Stimulated activated naive CD8-positive, alpha-beta T cell treated with anti-CD3 and anti-CD28 coated beads, Interleukin-15, Interleukin-2, amounts not matched to agents 100 U/mL and 50 U/mL, for 24 hours (primary cell): ENCODE measurements around the gene COL20A1.

ENCODE experiments used
- ATAC-seq: fragments of 150-1000 bp; cut with Tn5 transposase; one replicate; pipeline ENCODE4 v1.10.0; 2021
- DNase-seq: peaks from one replicate; pipeline ENCODE4 v3.0.0; 2021

Gene COL20A1

DNA sequence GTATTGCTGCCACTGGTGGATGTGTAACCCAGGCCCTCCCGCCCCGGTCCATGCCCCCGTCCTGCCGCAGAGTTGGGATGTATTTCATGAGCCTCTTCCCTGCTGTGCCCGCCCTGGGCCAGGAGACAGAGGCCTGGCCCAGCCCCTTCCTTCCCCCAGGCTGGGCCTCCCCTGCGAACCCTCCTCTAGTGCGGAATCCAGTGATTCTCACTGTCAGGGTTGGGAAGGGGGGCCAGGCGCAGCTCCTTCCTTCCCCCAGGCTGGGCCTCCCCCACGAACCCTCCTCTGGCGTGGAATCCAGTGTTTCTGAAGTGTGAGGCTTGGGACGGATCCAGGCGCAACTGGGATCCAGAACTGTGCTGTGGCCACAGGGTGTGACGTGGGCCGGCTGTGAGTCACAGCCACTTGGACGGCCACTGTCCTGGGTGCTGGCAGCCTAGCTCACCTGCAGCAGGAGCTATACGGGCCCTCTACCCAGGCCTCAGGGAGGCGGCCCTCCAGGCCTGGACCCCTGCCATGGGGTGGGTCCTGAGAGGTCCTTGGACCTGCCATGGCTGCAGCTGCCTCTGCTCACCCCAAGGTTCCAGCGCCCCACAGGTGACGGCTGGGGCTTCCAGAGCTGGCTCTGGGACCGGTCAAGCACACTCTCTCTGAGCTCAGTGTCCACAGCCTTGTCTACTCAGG lies 28.3 kb downstream of the COL20A1 start:
- DNase-seq (no peak), ATAC-seq (no peak)

DNA sequence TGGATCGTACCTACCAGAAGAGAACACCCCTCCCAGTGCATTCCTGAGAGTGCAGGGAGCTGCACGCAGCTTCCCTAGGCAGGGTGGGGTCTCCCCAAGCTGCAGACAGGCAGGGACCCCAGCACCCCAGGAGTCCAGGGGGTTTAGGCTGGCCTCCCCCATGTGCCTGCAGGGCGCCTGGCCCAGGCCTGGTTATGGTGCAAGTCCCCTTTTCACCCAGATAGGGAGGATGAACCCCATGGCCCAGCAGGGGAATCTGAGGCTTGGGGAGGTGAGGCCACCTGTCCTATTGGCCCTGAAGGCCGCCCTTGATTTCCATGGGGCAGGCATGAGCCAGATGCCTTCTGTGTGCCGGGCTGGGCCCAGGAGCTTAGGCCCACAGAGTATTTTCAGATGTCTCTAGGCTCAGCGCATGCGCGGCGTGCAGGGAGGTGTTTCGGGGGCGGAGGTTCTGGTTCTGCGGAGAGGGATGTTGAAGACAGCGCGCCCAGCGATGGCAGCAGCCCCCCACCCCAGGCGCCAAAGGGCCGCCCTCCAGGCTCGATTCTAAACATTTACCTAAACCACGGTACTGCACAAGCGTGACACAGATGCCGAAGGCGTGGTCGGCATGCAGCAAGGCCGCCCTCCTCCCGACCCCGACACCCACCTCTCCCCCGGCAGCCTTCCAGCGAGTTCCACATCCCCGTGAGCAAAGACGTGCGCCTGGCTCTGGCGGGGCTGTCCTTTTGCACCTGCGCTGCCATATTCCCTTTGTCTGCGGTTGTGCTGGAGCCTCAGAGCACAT lies 29.4 kb downstream of the COL20A1 start:
- ATAC-seq, result no peak

DNA sequence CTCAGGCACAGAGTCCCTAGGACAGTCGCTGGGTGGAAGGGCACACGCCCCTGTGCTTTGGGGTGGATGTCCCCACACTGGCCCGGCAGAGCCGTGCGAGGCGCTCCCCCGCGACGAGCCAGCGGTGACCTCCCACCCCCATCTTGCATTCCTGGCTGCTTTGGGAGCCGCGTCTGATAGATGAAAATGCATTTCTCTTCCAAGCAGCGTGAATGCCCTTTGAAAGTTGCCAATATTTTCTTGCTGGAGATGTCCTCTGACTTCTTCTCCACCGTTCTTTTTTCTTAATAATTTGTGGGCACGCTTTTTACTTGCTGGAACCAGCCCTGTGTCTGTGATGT lies 29.9 kb downstream of the COL20A1 start:
- ATAC-seq, result no peak
- DNase-seq, result no peak

More for the DNA sequence above, 29.4 kb downstream of the COL20A1 start:
- no peak for DNase-seq

DNA sequence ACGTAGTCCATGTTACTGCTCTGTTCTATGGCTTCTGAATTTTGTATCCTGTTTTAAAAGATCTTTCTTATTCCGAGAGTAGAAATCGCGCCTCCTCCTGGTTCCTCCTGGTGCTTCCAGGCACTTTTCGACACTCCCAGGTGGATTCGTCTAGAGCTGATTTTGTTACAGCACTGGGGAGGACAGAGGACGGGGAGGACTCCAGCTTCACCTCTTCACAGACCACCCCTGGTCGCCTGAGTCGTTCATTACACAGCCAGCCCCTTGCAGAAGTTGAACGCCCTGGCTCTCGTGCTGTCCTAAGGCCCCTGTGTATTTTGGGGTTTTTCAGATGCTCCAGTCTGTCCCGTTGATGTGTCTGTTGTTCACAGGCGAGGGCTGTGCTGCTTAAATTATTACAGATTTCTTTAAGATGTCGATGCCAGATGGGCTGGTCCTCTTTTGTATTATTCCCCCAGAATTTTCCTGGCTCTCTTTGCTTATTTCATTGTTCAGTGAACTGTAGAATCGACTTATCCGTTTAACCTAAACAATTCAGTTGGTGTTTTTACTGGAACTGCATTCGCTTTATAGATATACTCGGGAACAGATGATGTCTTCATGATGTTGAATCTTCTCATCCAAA lies 30.5 kb downstream of the COL20A1 start:
- no peak for ATAC-seq
- DNase-seq, result no peak

DNA sequence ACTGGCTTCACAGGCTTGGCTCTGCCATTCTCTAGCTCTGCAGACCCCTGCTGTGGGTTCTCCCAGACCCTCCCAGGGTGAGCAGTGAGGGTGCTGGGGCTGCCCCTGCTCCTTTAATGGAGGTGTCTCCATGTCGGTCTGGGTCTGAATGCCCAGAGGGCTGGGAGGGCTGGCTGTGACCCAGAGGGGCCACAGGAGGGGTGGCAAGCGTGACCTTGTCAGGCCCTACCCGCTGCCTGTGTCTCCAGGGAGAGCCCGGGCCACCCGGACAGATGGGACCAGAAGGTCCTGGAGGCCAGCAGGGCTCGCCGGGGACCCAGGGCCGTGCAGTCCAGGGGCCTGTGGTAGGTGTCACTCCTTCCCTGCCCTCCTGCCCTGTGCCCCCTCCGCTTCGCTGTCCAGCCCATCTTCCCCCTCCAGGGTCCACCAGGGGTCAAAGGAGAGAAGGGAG lies 32.1 kb downstream of the COL20A1 start:
- ATAC-seq, result no peak
- no peak for DNase-seq

DNA sequence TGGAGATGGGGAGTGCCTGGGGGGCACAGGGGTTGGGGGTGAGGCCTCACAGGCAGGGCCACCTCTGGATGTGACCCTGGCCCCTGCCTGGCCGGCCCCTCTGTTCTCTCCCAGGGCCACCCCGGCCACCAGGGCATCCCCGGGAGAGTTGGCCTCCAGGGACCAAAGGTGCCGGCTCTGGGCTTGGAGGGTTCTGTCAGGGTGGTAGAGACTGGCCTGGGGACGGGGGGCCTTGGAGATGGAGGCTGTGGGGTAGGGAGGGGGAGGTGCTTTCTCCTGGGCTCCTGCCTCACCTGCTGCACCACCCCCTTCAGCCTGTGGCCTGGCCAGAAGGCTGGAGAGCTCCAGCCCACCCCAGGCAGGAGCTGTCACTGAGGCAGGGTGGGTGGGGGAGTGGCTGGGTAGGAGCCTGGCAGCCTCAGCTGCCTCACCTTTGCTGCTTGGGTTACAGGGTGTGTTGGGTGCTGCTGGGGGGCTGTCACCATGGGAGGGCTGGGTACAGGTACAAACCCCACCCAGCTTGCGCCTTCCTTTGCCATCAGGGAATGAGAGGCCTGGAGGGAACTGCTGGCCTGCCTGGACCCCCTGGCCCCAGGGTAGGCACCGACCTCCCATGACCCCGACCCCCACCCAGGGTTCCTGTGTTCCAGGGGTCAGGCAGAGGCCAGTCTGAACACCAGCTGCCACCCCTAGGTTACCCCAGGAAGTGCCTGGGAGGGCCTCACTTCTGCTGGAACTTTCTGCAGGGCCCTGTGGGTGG lies 32.7 kb downstream of the COL20A1 start:
- no peak for ATAC-seq
- no peak for DNase-seq

DNA sequence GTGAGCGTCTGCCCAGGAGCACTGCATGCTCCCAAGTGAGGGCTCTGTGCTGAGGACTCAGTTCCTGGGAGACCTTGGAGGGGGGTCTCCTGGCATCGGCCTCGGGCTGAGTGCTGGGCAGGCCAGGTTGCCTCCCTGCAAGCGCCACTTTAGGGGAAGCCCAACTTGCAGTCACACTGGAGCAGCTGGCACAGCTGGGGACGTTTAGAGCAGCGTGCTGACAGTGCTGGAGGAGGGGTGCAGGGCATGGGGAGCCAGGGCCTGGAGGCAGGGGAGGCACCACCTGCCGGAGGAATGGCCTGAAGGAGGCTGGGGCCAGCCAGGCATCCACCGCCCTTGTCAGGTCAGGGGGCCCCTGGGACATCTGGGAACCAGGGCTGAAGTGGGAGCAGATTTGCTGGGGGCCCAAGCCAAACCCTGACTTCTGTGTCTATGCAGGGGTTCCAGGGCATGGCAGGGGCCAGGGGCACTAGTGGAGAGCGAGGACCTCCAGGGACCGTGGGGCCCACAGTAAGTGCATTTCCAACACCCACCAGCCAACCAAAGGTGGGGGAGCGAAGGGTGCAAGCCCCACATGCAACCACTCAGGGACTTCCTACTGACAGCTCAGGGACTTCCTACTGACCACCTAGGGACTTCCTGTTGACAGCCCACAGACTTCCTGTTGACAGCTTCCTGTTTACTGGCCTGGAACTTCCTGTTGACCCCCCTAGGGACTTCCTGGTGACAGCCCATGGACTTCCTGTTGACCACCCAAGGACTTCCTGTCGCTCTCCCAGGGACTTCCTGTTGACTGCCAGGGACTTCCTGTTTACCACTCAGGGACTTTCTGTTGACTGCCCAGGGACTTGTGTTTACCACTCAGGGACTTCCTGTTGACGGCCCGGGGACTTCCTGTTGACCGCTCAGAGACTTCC lies 33.6 kb downstream of the COL20A1 start:
- no peak for DNase-seq
- no peak for ATAC-seq

DNA sequence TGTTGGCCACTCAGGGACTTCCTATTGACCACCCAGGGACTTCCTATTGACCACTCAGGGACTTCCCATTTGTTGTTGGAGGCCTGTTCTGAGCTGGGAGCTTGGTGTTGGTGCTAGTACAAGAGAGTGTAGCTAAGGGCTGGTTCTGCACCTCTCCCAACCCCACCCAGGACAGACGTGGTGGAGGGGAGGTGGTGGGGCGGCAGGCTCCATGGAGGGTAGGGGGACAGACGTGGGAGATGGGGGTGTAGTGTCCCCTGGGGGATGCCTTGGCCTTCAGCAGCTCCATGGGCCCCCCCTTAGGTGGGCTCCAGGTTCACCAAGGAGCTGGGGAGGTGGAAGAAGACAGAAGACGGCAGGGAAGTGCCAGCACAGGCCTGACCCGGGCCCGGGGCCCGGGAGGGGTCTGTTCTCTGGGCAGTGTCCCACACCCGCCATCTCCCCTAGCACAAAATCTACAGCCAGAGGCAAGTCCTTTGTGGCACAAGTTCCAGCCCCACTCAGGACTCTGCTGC lies 34.3 kb downstream of the COL20A1 start:
- ATAC-seq, result no peak
- no peak for DNase-seq

DNA sequence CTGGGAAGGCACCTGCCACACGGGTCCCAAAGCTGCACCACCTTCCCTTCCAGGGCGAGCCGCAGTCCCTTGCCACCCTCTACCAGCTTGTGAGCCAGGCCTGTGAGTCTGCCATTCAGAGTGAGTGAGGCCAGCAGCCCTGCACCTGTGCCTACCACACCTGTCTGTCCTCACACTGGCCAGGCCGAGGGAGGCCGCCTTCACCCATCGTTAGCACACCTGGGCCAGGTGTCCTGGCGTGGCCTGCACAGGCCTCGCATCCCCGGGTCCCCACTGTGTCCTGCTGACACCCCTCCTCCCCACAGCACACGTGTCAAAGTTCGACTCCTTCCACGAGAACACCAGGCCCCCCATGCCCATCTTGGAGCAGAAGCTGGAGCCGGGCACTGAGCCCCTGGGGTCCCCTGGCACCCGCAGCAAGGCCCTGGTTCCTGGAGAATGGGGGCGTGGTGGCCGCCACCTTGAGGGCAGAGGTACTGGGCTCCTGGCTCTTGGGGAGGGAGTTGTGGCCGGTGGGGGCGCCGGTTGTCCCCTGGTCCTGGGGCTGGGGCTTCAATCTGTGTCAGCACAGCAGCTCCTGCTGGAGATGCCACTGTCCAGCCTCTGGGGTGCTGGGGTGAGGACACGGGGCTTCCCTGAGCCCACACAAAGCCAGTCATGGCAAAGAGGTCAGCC lies 35.2 kb downstream of the COL20A1 start:
- ATAC-seq, result no peak
- DNase-seq, result no peak

DNA sequence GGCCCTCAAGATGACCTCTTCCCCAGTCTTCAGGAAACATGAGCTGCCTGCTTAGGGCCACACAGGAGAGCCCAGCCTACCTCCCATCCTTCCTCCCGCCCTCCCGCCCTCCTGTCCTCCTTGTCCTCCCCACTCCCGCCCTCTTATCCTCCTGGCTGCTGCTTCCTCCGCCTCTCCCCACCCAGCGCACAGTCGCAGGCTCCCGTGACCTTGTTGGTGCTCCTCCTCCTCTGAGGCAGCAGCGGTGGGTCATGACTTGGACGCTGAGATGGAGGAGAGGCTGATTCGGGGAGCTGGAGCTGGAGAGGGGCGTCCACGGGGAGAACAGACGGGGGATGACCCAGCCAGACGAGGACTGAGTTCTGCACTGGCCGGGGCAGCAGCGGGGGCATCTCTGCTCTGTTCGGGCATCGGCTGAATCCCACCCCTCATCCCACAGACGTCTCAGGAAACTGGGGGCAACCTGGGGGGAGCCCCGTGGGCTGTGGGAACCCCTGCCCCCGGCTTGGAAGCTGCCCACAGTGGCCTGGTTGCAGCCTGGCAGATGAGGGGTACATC lies 35.8 kb downstream of the COL20A1 start:
- no peak for ATAC-seq
- no peak for DNase-seq

DNA sequence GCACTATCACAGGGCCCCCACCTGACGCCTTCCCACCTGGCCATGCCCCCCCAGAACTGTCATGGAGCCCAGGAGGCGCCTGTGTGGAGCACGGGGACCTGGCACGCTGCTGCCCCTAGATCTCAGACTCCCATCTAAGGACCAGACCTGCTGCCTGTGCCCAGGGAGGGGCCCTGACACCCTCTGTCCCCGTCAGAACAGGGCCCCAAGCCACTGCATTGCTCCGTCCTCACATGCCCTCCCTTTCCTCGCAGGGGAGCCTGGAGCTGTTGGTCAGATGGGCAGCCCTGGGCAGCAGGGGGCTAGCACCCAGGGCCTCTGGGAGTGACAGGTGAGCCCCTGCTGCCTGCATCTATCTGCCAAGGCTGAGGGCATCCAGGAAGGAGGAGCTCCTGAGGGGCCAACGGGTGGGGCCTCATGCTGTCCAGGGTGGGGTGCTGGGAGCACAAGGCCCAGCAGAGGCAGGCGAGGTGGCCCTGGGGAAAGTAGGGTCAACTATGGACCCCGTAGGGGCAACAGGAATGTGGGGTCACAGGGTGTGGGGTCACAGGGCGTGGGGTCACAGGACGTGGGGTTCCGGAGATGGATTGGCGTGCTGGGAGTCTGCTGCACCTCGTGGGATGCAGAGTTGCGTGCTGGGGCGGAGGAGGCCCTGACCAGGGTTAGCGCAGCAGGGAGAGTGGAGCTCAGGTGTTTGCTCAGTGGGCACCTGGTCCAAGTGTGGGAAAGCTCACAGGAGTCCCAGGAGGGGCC lies 36.5 kb downstream of the COL20A1 start:
- DNase-seq (no peak), ATAC-seq (peak; percentile 6)

DNA sequence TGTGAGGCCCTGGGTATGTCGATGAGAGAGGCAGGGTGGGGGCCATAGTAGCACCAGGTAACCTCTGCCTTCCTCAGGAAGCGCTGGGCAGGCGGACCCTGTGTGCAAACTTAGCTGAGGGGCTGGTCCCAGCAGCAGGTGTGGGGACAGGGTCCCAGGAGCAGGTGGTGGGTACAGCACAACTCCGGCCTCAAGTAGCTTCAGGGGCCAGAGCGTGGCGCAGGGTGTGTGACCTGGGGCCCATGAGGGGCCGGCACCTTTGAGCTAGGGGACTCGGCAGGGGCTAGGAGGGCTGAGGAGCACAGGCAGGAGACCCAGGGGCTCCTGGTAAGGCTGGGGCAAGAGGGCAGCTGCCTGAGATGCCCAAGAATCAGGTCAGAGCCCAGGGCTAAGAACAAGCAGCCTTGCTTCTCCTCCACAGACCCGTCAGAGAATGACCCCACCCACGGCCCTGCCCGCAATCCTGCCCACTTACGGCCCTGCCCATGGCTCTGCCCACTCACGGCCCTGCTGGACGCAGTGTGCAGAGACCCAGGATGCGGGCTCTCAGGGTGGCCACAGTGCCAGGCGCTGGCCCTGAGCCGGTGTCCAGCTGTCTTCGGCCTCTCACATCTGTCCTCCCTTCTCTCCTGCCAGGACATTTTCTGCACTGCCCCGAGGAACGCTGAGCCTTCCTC lies 37.2 kb downstream of the COL20A1 start:
- no peak for DNase-seq

DNA sequence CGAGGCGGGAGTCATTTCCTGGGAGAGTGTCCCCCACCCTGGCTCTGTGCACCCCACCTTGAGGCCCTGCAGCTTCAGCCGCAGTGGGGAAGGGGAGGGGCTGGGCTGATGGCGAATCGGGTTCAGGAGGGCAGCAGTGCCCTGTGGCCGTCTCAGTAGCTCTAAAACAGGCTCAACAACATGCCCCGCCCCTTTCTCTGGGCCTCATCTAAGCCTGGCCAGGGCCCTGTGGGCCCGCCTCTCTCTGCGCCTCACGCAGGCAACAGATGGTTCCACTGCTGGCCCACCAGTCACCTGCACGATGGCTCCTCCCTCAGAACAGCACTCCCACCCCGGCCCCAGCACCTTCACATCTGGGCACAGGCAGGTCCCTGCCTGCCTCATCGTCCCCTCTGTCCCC lies 38.0 kb downstream of the COL20A1 start:
- ATAC-seq, result no peak
- DNase-seq, result no peak

More for the DNA sequence above, 37.2 kb downstream of the COL20A1 start:
- ATAC-seq, result no peak

DNA sequence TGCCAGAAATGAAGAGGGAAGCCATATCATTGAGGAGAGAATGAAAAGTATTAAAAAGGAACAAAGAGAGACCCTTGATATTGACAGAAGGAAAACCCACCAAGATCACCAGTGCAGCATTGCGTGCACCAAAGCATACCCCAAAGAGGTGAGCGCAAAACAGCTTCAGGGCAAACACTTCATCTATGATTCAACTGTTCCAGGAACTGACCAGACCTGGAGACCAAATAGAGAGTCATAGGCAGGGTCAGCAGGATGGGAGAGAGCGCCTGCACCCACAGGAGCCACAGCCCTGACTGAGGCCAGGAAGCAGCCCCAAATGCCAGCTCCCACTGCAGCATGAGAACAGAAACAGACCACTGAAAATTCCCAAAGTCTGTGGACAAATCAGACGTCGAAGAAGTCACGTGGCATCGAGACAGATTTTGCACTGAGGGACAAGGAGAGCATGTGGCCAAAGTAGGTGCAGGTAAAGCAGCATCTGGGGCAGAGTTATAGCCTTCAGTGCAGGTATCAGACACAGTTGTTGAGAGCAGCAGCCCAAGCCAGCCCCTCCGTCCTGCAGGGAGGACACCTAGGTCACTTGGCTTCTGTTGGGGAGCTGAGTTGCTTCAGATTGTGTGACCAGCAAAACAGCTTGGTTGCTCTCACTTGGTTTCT lies 38.9 kb downstream of the COL20A1 start:
- DNase-seq, result no peak
- no peak for ATAC-seq

DNA sequence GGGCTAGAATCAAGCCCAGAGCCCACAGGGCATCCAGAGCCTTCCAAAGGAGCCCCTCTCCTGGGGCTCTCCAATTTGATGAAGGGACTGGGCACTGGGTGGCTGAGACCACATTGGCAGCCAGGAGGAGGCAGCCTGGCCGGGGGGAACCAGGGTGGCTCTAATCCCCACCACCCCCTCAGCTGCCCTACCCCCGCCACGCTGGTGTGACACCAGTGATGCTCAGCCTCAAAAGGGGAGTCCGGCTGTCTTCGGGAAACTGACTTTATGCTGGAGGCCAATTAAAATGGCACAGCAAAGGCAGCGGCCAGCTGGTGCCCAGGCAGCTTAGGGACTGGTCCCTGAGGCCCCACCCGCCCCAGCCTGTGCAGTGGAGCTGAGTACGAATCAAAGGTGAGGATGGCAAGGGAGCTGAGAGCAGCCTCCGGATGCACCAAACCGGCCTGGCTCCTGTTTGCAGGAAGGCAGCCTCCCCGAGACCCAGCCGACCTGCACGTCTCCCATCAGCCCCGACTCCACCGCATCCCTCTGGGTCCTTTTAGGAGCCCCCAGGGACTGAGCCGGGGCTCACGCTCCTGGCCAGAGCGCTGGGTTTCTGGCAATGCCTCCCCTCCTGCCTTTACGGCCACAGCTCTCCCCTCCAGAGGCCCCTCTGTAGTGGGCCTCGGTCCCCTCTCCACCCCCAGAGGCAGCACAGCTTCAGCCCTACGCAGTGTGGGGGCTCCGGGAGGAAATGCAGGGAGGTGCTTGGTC lies 39.7 kb downstream of the COL20A1 start:
- DNase-seq (no peak), ATAC-seq (no peak)

DNA sequence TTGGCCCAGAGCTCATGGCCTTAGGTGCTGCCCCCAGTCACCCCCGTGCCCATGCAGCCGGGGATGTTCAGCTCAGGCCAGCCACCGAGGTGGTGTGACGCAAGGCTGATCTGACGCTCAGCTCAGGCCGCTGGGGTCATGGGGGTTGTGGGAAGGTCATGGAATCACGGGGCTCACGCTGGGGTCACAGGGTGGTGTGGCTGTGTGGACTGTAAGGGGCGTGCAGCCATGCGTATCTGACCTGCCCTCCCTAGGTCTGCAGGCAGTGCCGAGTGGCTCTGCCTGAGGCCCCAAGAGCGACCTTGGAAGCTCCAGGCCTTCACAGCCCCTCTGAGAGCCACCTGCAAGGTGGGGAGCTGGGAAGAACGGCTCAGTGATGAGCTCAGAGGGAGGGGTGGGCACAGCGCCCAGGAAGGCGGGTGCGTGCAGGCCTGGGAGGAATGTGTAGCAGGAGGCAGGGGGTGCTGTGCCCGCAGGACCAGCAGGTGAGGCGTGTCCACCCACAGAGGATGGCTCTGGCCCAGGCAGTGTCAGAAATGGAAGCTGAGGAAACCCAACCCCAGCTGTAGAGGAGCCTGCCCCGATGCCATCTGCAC lies 40.4 kb downstream of the COL20A1 start:
- DNase-seq, result no peak
- ATAC-seq, result no peak

DNA sequence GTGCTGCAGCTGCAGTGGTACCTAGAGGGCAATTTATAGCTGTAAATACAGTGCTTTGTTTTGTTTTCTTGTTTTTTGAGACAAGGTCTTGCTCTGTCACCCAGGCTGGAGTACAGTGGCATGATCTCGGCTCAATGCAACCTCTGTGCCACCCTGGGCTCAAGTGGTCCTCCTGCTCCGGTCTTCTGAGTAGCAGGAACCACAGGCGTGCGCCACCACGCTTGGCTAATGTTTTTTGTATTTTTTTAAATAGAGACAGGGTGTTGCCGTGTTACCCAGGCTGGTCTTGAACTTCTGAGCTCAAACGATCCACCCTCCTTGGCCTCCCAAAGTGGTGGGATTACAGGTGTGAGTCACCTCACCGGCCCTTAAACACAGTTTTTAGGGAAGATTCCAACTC lies 41.4 kb downstream of the COL20A1 start:
- no peak for ATAC-seq
- DNase-seq, result no peak
